ENCODE measurements around the gene NIPAL3. TPM values are rescaled to one million over a fixed set of nuclear protein-coding genes. Genes with fewer than 3 reads are reported as not detected.
"Not testable (repeated sequence)": the region's sequence is repeated elsewhere in the genome, so short reads cannot be mapped to it uniquely, and the experiment has no call there.

Gene NIPAL3
- total RNA-seq, 4 donors from 2014 or later, result 25.0 to 36.5 (median 31.3) TPM

DNA sequence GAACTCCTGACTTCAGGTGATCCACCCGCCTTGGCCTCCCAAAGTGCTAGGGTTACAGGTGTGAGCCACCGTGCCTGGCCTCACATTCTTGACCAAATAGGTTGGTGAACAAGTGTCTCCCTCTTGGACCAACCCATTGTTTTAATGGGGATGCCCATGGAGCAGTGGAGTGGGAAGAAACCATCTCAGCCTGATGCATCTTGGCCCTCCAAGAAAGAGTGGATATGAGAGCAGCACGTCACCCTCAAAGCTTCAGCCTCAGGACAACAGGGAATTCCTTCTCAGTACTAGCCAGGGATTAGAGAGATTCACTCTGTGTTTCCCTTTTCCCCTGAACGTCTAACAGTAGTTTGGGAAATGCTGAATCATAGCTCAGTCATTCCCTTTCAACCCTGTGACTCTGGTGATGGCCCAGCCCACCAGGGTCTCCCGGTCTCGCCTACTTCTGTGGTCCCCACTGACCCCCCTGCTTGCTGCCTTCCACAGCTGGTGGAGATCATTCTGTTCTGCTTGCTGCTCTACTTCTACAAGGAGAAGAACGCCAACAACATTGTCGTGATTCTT, 37.4 kb downstream of the NIPAL3 start:
- WGBS, 2 donors, result 72 to 75% methylated on average over 5 to 7 of the region's 8 CpGs
- Histone ChIP-seq H3K36me3 (peaks cover 0 to 100% (median 15%) of the 10 kb centered on the region in 3 donors), H3K4me3 (no peak overlapping the region), H3K9me3 (no peaks in the 10 kb centered on the region), H3K4me1 (no peaks in the 10 kb centered on the region), H3K27me3 (no peaks in the 10 kb centered on the region), H3K27ac (no peak overlapping the region)
- TF ChIP-seq, protein P1, sequence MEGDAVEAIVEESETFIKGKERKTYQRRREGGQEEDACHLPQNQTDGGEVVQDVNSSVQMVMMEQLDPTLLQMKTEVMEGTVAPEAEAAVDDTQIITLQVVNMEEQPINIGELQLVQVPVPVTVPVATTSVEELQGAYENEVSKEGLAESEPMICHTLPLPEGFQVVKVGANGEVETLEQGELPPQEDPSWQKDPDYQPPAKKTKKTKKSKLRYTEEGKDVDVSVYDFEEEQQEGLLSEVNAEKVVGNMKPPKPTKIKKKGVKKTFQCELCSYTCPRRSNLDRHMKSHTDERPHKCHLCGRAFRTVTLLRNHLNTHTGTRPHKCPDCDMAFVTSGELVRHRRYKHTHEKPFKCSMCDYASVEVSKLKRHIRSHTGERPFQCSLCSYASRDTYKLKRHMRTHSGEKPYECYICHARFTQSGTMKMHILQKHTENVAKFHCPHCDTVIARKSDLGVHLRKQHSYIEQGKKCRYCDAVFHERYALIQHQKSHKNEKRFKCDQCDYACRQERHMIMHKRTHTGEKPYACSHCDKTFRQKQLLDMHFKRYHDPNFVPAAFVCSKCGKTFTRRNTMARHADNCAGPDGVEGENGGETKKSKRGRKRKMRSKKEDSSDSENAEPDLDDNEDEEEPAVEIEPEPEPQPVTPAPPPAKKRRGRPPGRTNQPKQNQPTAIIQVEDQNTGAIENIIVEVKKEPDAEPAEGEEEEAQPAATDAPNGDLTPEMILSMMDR (IDR thresholded peaks at IDR 0.05), result no peak
- no peak for TF ChIP-seq POLR2A (IDR thresholded peaks at IDR 0.05)
- DNase-seq, result no peak
- intact Hi-C loops (cut with DNase I), result no loop called here

DNA sequence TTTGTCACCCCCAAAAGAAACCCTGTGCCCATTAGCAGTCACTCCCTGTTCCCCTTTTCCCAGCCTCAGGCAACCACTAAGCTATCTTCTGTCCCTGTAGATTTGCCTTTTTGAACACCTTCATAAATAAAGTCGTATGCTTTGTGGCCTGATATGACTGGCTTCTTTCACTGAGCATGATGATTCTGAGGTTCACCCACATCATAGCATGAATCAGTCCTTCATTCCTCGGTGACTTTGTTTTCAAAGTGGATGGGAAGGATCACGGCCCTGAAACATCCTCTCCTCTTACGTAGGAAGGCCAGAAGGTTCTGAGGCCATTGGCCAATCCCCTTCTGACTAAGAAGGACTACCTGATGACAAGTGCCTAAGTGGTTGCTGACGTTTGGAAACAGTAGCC, 39.1 kb downstream of the NIPAL3 start:
- peaks cover 0 to 100% (median 12%) of the 10 kb centered on the region in 3 donors for H3K36me3 ChIP-seq
- H3K27ac ChIP-seq, result no peak overlapping the region
- 67 to 80% methylated on average over 3 to 4 of the region's 5 CpGs for WGBS, 2 donors
- no peaks in the 10 kb centered on the region for H3K4me1 ChIP-seq
- intact Hi-C loops (cut with DNase I), result no loop called here
- H3K27me3 ChIP-seq, result no peaks in the 10 kb centered on the region
- TF ChIP-seq POLR2A (IDR thresholded peaks at IDR 0.05), result no peak
- TF ChIP-seq, protein P1 (IDR thresholded peaks at IDR 0.05), result no peak
- no peaks in the 10 kb centered on the region for H3K9me3 ChIP-seq
- H3K4me3 ChIP-seq, result no peak overlapping the region
- DNase-seq, result no peak

DNA sequence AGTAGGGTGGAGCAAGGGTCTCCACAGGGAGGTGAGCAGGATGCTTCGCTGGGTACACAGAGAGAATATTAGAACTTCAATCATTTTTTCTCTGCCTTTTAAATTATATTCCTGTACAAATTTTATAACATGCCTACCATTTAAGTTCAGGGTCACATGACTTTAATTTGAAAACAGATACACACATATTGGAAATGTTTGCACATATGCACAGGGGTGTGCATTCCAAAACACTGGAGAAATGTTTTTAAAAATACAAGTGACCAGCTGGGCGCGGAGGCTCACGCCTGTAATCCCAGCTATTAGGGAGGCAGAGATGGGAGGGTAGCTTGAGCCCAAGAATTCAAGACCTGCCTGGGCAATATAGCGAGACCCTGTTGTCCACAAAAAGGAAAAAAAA, 39.7 kb downstream of the NIPAL3 start:
- no peaks in the 10 kb centered on the region for H3K4me1 ChIP-seq
- WGBS, 2 donors, result 96 to 97% methylated on average over 5 of the region's 5 CpGs
- H3K27me3 ChIP-seq, result no peaks in the 10 kb centered on the region
- no peaks in the 10 kb centered on the region for H3K9me3 ChIP-seq
- H3K36me3 ChIP-seq, result peaks cover 0 to 100% (median 12%) of the 10 kb centered on the region in 3 donors
- no peak for TF ChIP-seq POLR2A (IDR thresholded peaks at IDR 0.05)
- TF ChIP-seq, protein P1 (IDR thresholded peaks at IDR 0.05), result no peak
- DNase-seq, result no peak
- H3K4me3 ChIP-seq, result no peak overlapping the region
- intact Hi-C loops (cut with DNase I), result no loop called here
- no peak overlapping the region for H3K27ac ChIP-seq

DNA sequence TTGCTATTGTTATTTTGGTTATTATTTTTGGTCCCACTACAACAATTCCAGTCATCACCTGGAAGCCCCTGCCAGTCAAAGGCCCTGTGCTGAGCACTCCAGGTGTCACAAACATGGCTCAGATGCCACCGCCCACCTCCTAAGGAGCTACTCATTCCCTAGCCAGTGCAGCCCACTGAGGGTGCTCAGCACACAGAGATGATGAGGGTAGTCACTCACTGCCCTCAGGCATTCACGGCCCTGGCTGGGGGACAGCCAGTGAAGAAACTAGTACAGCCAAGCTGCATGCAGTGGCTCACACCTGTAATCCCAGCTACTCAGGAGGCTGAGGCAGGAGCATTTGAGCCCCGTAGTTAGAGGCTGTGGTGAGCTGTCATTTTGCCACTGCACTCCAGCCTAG, 42.3 kb downstream of the NIPAL3 start:
- no peak for TF ChIP-seq POLR2A (IDR thresholded peaks at IDR 0.05)
- TF ChIP-seq, protein P1 (IDR thresholded peaks at IDR 0.05), result no peak
- Histone ChIP-seq H3K36me3 (peaks cover 0 to 100% (median 7%) of the 10 kb centered on the region in 3 donors), H3K27me3 (no peaks in the 10 kb centered on the region), H3K9me3 (no peaks in the 10 kb centered on the region), H3K27ac (no peak overlapping the region), H3K4me3 (no peak overlapping the region), H3K4me1 (no peaks in the 10 kb centered on the region)
- WGBS, 2 donors, result 88 to 94% methylated on average over 2 to 3 of the region's 3 CpGs
- no peak for DNase-seq
- intact Hi-C loops (cut with DNase I), result no loop called here

DNA sequence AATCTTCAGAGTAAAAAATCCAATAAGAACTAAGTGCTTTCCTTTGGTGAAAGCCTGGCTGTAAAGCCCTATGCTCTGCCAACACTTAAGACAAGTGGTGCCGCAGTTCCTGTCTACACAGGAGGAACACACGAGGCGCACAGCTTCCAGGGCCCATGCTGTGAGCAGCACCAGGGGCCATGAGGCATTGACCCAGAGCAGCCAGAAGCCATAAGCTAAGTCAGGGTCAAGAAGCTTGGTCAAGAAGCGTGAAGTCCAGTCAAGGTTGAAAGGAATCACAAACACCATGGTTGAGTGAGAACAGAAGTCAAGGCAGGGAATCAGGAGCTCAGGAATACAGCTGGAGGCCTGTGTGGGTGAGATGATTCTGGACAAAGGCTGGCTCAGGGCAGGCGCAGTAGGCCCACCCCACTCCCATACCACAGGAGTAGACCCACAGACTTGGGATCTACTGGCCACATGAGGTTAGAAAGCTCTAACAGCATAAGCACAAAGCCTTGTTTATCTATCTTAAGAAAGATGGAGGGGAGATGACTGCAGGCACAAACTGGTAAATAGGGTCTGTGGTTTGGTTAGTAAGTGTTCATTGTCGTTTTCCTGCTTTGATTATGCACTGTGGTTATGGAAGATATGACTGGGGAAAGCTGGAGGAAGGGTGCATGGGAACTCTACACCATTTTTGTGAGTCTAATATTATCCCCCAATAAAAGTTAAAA, 44.1 kb downstream of the NIPAL3 start:
- no peaks in the 10 kb centered on the region for H3K27me3 ChIP-seq
- TF ChIP-seq, protein P1 (IDR thresholded peaks at IDR 0.05), result no peak
- no peak for TF ChIP-seq POLR2A (IDR thresholded peaks at IDR 0.05)
- no peak overlapping the region for H3K27ac ChIP-seq
- H3K4me3 ChIP-seq, result no peak overlapping the region
- 88 to 98% methylated on average over 5 to 6 of the region's 6 CpGs for WGBS, 2 donors
- H3K36me3 ChIP-seq, result peaks cover 0 to 100% (median 7%) of the 10 kb centered on the region in 3 donors
- no peaks in the 10 kb centered on the region for H3K9me3 ChIP-seq
- no peaks in the 10 kb centered on the region for H3K4me1 ChIP-seq
- intact Hi-C loops (cut with DNase I), result no loop called here
- no peak for DNase-seq

DNA sequence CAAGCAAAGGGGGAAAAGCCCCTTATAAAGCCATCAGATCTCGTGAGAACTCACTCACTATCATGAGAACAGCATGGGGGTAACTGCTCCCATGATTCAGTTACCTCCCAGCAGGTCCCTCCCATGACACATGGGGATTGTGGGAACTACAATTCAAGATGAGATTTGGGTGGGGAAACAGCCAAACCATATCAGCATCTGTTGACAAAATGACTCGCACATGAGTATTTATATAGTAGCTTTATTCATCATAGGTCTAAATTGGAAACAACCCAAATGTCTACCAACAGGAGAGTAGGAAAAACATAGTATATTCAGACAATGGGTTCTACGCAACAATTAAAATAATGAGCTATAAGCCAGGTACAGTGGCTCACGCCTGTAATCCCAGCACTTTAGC, 46.5 kb downstream of the NIPAL3 start:
- peaks cover 0 to 100% (median 7%) of the 10 kb centered on the region in 3 donors for H3K36me3 ChIP-seq
- H3K9me3 ChIP-seq; intact Hi-C loops (cut with DNase I); H3K27ac ChIP-seq; DNase-seq; H3K4me1 ChIP-seq; H3K4me3 ChIP-seq; H3K27me3 ChIP-seq: not testable (repeated sequence)
- 64 to 78% methylated on average over 3 to 4 of the region's 4 CpGs for WGBS, 2 donors
